ENCODE measurements around the gene GOLGA3.
"Not testable (repeated sequence)": the region's sequence is repeated elsewhere in the genome, so short reads cannot be mapped to it uniquely, and the experiment has no call there.

GOLGA3 gene

DNA sequence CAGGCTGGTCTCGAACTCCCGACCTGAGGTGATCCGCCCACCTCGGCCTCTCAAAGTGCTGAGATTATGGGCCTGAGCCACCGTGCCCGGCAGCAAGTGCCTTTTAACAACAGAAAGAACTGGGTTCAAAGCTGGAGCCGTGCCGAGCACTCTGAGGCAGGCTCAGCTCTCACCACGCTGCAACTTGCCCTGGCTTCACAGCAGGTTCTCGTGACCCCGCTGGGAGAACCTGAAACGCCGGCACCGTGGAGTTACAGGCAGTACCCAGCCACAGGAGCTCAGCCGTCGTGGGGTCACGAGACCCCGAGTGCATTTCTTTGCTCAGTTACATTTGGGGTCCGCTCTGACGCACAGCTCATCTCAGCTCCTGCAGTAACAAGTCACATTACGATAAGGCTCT lies 14.4 kb downstream of the GOLGA3 start:
- no peak overlapping the region for H3K4me2 ChIP-seq
- H3K9ac ChIP-seq: no peak overlapping the region
- H4K20me1 ChIP-seq: peaks cover 0 to 51% (median 9%) of the 10 kb centered on the region in 11 experiments; a peak in 13 of 22 replicates
- no peak overlapping the region for H3K4me3 ChIP-seq
- H3K27me3 ChIP-seq: no peaks in the 10 kb centered on the region
- H3K9me3 ChIP-seq (replicated peaks in 1 of 11): peaks cover 0 to 27% (median 15%) of the 10 kb centered on the region in 11 experiments; a peak in 16 of 22 replicates
- H3K36me3 ChIP-seq: peaks cover 79 to 89% (median 84%) of the 10 kb centered on the region in 11 experiments
- no peak overlapping the region for H3K27ac ChIP-seq
- no peak for TF ChIP-seq Cebpa-rat (IDR thresholded peaks at IDR 0.05)
- H3K4me1 ChIP-seq: peaks cover 0 to 13% (median 11%) of the 10 kb centered on the region in 10 experiments; a peak in 17 of 20 replicates

- Histone ChIP-seq H3K9me3 (replicated peaks in 1 of 11) (peaks cover 0 to 27% (median 15%) of the 10 kb centered on the region in 11 experiments; a peak in 16 of 22 replicates), H3K27me3 (no peaks in the 10 kb centered on the region), H3K4me2 (no peak overlapping the region), H3K4me1 (peaks cover 0 to 5% (median 3%) of the 10 kb centered on the region in 10 experiments; a peak in 9 of 20 replicates), H4K20me1 (peaks cover under 1 to 50% (median 13%) of the 10 kb centered on the region in 11 experiments; a peak in 14 of 22 replicates), H3K27ac (no peak overlapping the region), H3K36me3 (peaks cover 75 to 88% (median 81%) of the 10 kb centered on the region in 11 experiments), H3K9ac (no peak overlapping the region), H3K4me3 (no peak overlapping the region)
- TF ChIP-seq Cebpa-rat (IDR thresholded peaks at IDR 0.05): no peak
These were observed 15.2 kb downstream of the GOLGA3 start for GRCh38 chr12:132813443-132813842.

- Histone ChIP-seq H3K27me3 (no peaks in the 10 kb centered on the region), H3K4me3 (no peak overlapping the region), H3K4me2 (no peak overlapping the region), H3K4me1 (0 out of 20 replicates have a peak, but pooled peaks cover 0 to 3% (median 0%) of the 10 kb centered on the region in 10 experiments), H3K27ac (no peak overlapping the region), H3K36me3 (peaks cover 76 to 88% (median 82%) of the 10 kb centered on the region in 11 experiments), H3K9me3 (replicated peaks in 1 of 11) (peaks cover 0 to 27% (median 15%) of the 10 kb centered on the region in 11 experiments; a peak in 16 of 22 replicates), H3K9ac (no peak overlapping the region), H4K20me1 (peaks cover 3 to 51% (median 12%) of the 10 kb centered on the region in 11 experiments; a peak in 15 of 22 replicates)
- no peak for TF ChIP-seq Cebpa-rat (IDR thresholded peaks at IDR 0.05)
These were observed 15.9 kb downstream of the GOLGA3 start for GRCh38 chr12:132812631-132813305.

- not testable (repeated sequence) for H3K9ac ChIP-seq, H3K4me1 ChIP-seq, H3K4me2 ChIP-seq, H3K27me3 ChIP-seq, H3K4me3 ChIP-seq, H3K27ac ChIP-seq
- H4K20me1 ChIP-seq: peaks cover 29 to 63% (median 40%) of the 10 kb centered on the region in 11 experiments; a peak in 20 of 22 replicates
- H3K9me3 ChIP-seq (replicated peaks in 1 of 11): peaks cover 0 to 27% (median 15%) of the 10 kb centered on the region in 11 experiments; a peak in 16 of 22 replicates
- peaks cover 77 to 92% (median 85%) of the 10 kb centered on the region in 11 experiments for H3K36me3 ChIP-seq
These were observed 19.3 kb downstream of the GOLGA3 start for GRCh38 chr12:132809391-132809790.

GRCh38 chr12:132807295-132808092 lies 21.2 kb downstream of the GOLGA3 start:
- H3K4me2 ChIP-seq: no peak overlapping the region
- H3K4me1 ChIP-seq: no peaks in the 10 kb centered on the region
- H3K9ac ChIP-seq: no peak overlapping the region
- H3K27ac ChIP-seq: no peak overlapping the region
- TF ChIP-seq Cebpa-rat (IDR thresholded peaks at IDR 0.05): no peak
- H4K20me1 ChIP-seq: peaks cover 37 to 69% (median 55%) of the 10 kb centered on the region in 11 experiments; a peak in 20 of 22 replicates
- H3K36me3 ChIP-seq: peaks cover 79 to 92% (median 87%) of the 10 kb centered on the region in 11 experiments
- H3K27me3 ChIP-seq: no peaks in the 10 kb centered on the region
- H3K4me3 ChIP-seq: no peak overlapping the region
- H3K9me3 ChIP-seq (replicated peaks in 1 of 11): peaks cover 0 to 20% (median 14%) of the 10 kb centered on the region in 11 experiments; a peak in 16 of 22 replicates

DNA sequence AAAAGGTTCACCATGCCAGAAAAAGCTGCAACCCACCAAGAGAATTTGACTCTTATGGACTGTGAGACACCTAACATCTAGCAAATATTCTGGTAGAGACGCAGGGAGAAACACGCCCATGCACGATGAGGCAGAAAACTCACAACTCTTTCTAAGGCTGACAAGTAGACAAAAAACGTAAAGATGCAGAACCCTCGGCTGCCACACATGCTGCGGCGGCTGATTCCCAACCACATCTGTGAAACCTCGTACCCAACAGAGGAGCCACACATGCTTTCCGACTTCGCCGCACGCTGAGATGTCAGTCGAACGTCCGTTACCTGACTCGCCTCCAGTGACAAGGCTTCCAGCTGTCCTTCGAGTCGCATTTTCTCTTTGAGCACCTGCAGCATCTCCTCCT lies 21.8 kb downstream of the GOLGA3 start:
- Histone ChIP-seq H3K4me3 (no peak overlapping the region), H4K20me1 (peaks cover 37 to 75% (median 55%) of the 10 kb centered on the region in 11 experiments; a peak in 20 of 22 replicates), H3K4me1 (no peaks in the 10 kb centered on the region), H3K9me3 (replicated peaks in 1 of 11) (peaks cover 0 to 14% (median 10%) of the 10 kb centered on the region in 11 experiments; a peak in 16 of 22 replicates), H3K27me3 (no peaks in the 10 kb centered on the region), H3K4me2 (no peak overlapping the region), H3K27ac (no peak overlapping the region), H3K36me3 (peaks cover 79 to 92% (median 87%) of the 10 kb centered on the region in 11 experiments), H3K9ac (no peak overlapping the region)
- TF ChIP-seq Cebpa-rat (IDR thresholded peaks at IDR 0.05): no peak

- no peak overlapping the region for H3K4me2 ChIP-seq
- H3K4me3 ChIP-seq: no peak overlapping the region
- no peak for TF ChIP-seq Cebpa-rat (IDR thresholded peaks at IDR 0.05)
- no peaks in the 10 kb centered on the region for H3K4me1 ChIP-seq
- H3K36me3 ChIP-seq: peaks cover 86 to 94% (median 89%) of the 10 kb centered on the region in 11 experiments
- no peaks in the 10 kb centered on the region for H3K9me3 ChIP-seq (replicated peaks in 1 of 11)
- H4K20me1 ChIP-seq: peaks cover 37 to 94% (median 56%) of the 10 kb centered on the region in 11 experiments; a peak in 20 of 22 replicates
- no peak overlapping the region for H3K9ac ChIP-seq
- no peak overlapping the region for H3K27ac ChIP-seq
- H3K27me3 ChIP-seq: no peaks in the 10 kb centered on the region
These were observed 24.2 kb downstream of the GOLGA3 start for GRCh38 chr12:132804426-132804861.

- peaks cover 37 to 98% (median 56%) of the 10 kb centered on the region in 11 experiments; a peak in 20 of 22 replicates for H4K20me1 ChIP-seq
- no peaks in the 10 kb centered on the region for H3K9me3 ChIP-seq (replicated peaks in 1 of 11)
- no peaks in the 10 kb centered on the region for H3K4me1 ChIP-seq
- no peak for TF ChIP-seq Cebpa-rat (IDR thresholded peaks at IDR 0.05)
- no peak overlapping the region for H3K27ac ChIP-seq
- no peaks in the 10 kb centered on the region for H3K27me3 ChIP-seq
- no peak overlapping the region for H3K4me2 ChIP-seq
- no peak overlapping the region for H3K9ac ChIP-seq
- H3K36me3 ChIP-seq: peaks cover 92 to 98% (median 95%) of the 10 kb centered on the region in 11 experiments
- H3K4me3 ChIP-seq: no peak overlapping the region
These were observed 24.8 kb downstream of the GOLGA3 start for GRCh38 chr12:132803888-132804287.

DNA sequence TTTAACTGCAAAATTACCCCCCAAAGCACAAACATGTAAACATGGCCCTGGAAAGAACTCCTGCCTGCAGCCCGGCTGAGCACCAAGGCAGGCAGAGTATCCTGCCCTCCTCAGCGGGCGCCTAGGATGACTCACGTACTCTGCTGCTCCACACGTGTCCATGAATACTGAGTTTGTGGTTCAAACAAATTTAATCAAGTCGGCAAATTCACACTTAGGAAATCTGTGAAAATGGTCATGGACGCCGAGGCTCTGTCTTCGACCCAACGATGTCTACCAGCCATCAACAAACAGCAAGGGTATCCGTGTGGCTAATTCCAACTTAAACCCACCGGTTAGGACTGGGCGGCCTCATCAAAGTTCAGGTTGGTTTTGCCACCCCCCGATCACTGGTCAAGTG lies 25.5 kb downstream of the GOLGA3 start:
- TF ChIP-seq Cebpa-rat (IDR thresholded peaks at IDR 0.05): no peak
- H3K36me3 ChIP-seq: peaks cover 91 to 97% (median 94%) of the 10 kb centered on the region in 11 experiments
- no peak overlapping the region for H3K27ac ChIP-seq
- no peaks in the 10 kb centered on the region for H3K27me3 ChIP-seq
- no peaks in the 10 kb centered on the region for H3K9me3 ChIP-seq (replicated peaks in 1 of 11)
- peaks cover 34 to 92% (median 51%) of the 10 kb centered on the region in 11 experiments; a peak in 20 of 22 replicates for H4K20me1 ChIP-seq
- no peaks in the 10 kb centered on the region for H3K4me1 ChIP-seq
- no peak overlapping the region for H3K4me2 ChIP-seq
- H3K4me3 ChIP-seq: no peak overlapping the region
- no peak overlapping the region for H3K9ac ChIP-seq

Measured in BLaER1 treated with 17β-estradiol and CSF1 and Interleukin-3, amounts not matched to agents 10 nM and 100 nM (cell line).